Stimulated activated memory B cell treated with anti-CD40 and anti-IgM and Interleukin-4, amounts not matched to agents 10 μg/mL and 1 μg/mL and 100 μg/mL, for 72 hours (primary cell): Measurements from ENCODE around the gene ARG1.

Source experiments
- ATAC-seq: fragments of 150-1000 bp; cut with Tn5 transposase; 2 replicates; pipeline ENCODE4 v1.10.0; 2021
- H3K27ac Mint-ChIP-seq: one replicate; pipeline ENCODE4 v1.8.0; 2022; ENCODE audit warnings: mild to moderate bottlenecking, mixed read lengths
- H3K27me3 Mint-ChIP-seq: one replicate; pipeline ENCODE4 v1.8.0; 2022; ENCODE audit warnings: mixed read lengths
- H3K36me3 Mint-ChIP-seq: one replicate; pipeline ENCODE4 v1.8.0; 2022; ENCODE audit warnings: mixed read lengths
- H3K4me1 Mint-ChIP-seq: one replicate; pipeline ENCODE4 v1.8.0; 2022; ENCODE audit warnings: mixed read lengths
- H3K4me3 Mint-ChIP-seq: one replicate; pipeline ENCODE4 v1.8.0; 2022; ENCODE audit warnings: mild to moderate bottlenecking, moderate library complexity, mixed read lengths
- H3K9me3 Mint-ChIP-seq: one replicate; pipeline ENCODE4 v1.8.0; 2022; ENCODE audit warnings: mixed read lengths

ARG1 gene

GRCh38 chr6:131561925-131562707, 10.9 kb upstream of the ARG1 start:
- H3K27ac Mint-ChIP-seq: no peak overlapping the region
- H3K36me3 Mint-ChIP-seq: peaks cover 10% of the 10 kb centered on the region
- H3K27me3 Mint-ChIP-seq: no peaks in the 10 kb centered on the region
- H3K9me3 Mint-ChIP-seq: peaks cover 3% of the 10 kb centered on the region
- no peak for ATAC-seq
- H3K4me1 Mint-ChIP-seq: peaks cover 12% of the 10 kb centered on the region
- H3K4me3 Mint-ChIP-seq: no peak overlapping the region

GRCh38 chr6:131565056-131565455, 8.0 kb upstream of the ARG1 start:
- no peak for ATAC-seq
- peaks cover 15% of the 10 kb centered on the region for H3K36me3 Mint-ChIP-seq
- peaks cover 3% of the 10 kb centered on the region for H3K9me3 Mint-ChIP-seq
- no peaks in the 10 kb centered on the region for H3K27me3 Mint-ChIP-seq
- no peak overlapping the region for H3K27ac Mint-ChIP-seq
- no peak overlapping the region for H3K4me3 Mint-ChIP-seq
- peaks cover 12% of the 10 kb centered on the region for H3K4me1 Mint-ChIP-seq

- Mint-ChIP-seq H3K27ac (no peak overlapping the region), H3K9me3 (peaks cover 3% of the 10 kb centered on the region), H3K36me3 (peaks cover 41% of the 10 kb centered on the region), H3K4me1 (peaks cover 12% of the 10 kb centered on the region), H3K4me3 (no peak overlapping the region), H3K27me3 (no peaks in the 10 kb centered on the region)
- ATAC-seq: no peak
Observed at GRCh38 chr6:131568726-131569125, 4.3 kb upstream of the ARG1 start.

GRCh38 chr6:131574133-131574532, 1.1 kb downstream of the ARG1 start:
- H3K4me3 Mint-ChIP-seq: no peak overlapping the region
- H3K27ac Mint-ChIP-seq: no peak overlapping the region
- ATAC-seq: no peak
- H3K9me3 Mint-ChIP-seq: no peaks in the 10 kb centered on the region
- no peaks in the 10 kb centered on the region for H3K4me1 Mint-ChIP-seq
- H3K36me3 Mint-ChIP-seq: peaks cover 61% of the 10 kb centered on the region
- no peaks in the 10 kb centered on the region for H3K27me3 Mint-ChIP-seq

GRCh38 chr6:131574686-131575085, 1.7 kb downstream of the ARG1 start:
- Mint-ChIP-seq H3K4me1 (no peaks in the 10 kb centered on the region), H3K27ac (no peak overlapping the region), H3K9me3 (no peaks in the 10 kb centered on the region), H3K36me3 (peaks cover 61% of the 10 kb centered on the region), H3K4me3 (no peak overlapping the region), H3K27me3 (no peaks in the 10 kb centered on the region)
- ATAC-seq: no peak

GRCh38 chr6:131575834-131576478, 2.9 kb downstream of the ARG1 start:
- Mint-ChIP-seq H3K27ac (no peak overlapping the region), H3K4me3 (no peak overlapping the region), H3K9me3 (no peaks in the 10 kb centered on the region), H3K4me1 (no peaks in the 10 kb centered on the region), H3K36me3 (peaks cover 63% of the 10 kb centered on the region), H3K27me3 (no peaks in the 10 kb centered on the region)
- no peak for ATAC-seq

GRCh38 chr6:131581523-131581922, 8.5 kb downstream of the ARG1 start:
- peaks cover 54% of the 10 kb centered on the region for H3K36me3 Mint-ChIP-seq
- no peaks in the 10 kb centered on the region for H3K4me1 Mint-ChIP-seq

GRCh38 chr6:131586543-131586942, 13.5 kb downstream of the ARG1 start:
- H3K4me3 Mint-ChIP-seq: no peak overlapping the region
- H3K36me3 Mint-ChIP-seq: peaks cover 52% of the 10 kb centered on the region
- no peaks in the 10 kb centered on the region for H3K4me1 Mint-ChIP-seq
- no peak for ATAC-seq
- H3K27ac Mint-ChIP-seq: no peak overlapping the region
- no peaks in the 10 kb centered on the region for H3K9me3 Mint-ChIP-seq
- no peaks in the 10 kb centered on the region for H3K27me3 Mint-ChIP-seq

More at GRCh38 chr6:131581523-131581922, 8.5 kb downstream of the ARG1 start:
- no peak for ATAC-seq
- Mint-ChIP-seq H3K9me3 (no peaks in the 10 kb centered on the region), H3K4me3 (no peak overlapping the region), H3K27me3 (no peaks in the 10 kb centered on the region), H3K27ac (no peak overlapping the region)

- ATAC-seq: no peak
- Mint-ChIP-seq H3K4me3 (no peak overlapping the region), H3K36me3 (peaks cover 42% of the 10 kb centered on the region), H3K27ac (no peak overlapping the region), H3K4me1 (no peaks in the 10 kb centered on the region), H3K9me3 (no peaks in the 10 kb centered on the region), H3K27me3 (no peaks in the 10 kb centered on the region)
Observed at GRCh38 chr6:131587909-131588308, 14.9 kb downstream of the ARG1 start.

GRCh38 chr6:131588643-131589042, 15.6 kb downstream of the ARG1 start:
- no peak overlapping the region for H3K4me3 Mint-ChIP-seq
- ATAC-seq: no peak
- no peak overlapping the region for H3K27ac Mint-ChIP-seq
- no peaks in the 10 kb centered on the region for H3K27me3 Mint-ChIP-seq
- peaks cover 42% of the 10 kb centered on the region for H3K36me3 Mint-ChIP-seq
- H3K4me1 Mint-ChIP-seq: no peaks in the 10 kb centered on the region
- H3K9me3 Mint-ChIP-seq: no peaks in the 10 kb centered on the region

- Mint-ChIP-seq H3K4me1 (no peaks in the 10 kb centered on the region), H3K36me3 (peaks cover 50% of the 10 kb centered on the region), H3K27ac (no peak overlapping the region)
Observed at GRCh38 chr6:131592935-131593334, 19.9 kb downstream of the ARG1 start.

GRCh38 chr6:131594074-131594473, 21.0 kb downstream of the ARG1 start:
- no peak overlapping the region for H3K4me3 Mint-ChIP-seq
- H3K27me3 Mint-ChIP-seq: no peaks in the 10 kb centered on the region
- H3K36me3 Mint-ChIP-seq: peaks cover 53% of the 10 kb centered on the region
- no peaks in the 10 kb centered on the region for H3K9me3 Mint-ChIP-seq
- no peak overlapping the region for H3K27ac Mint-ChIP-seq
- no peaks in the 10 kb centered on the region for H3K4me1 Mint-ChIP-seq
- no peak for ATAC-seq

More at GRCh38 chr6:131592935-131593334, 19.9 kb downstream of the ARG1 start:
- Mint-ChIP-seq H3K4me3 (no peak overlapping the region), H3K27me3 (no peaks in the 10 kb centered on the region), H3K9me3 (no peaks in the 10 kb centered on the region)
- ATAC-seq: no peak

- ATAC-seq: no peak
- H3K27me3 Mint-ChIP-seq: no peaks in the 10 kb centered on the region
- H3K27ac Mint-ChIP-seq: no peak overlapping the region
- no peaks in the 10 kb centered on the region for H3K9me3 Mint-ChIP-seq
- peaks cover 65% of the 10 kb centered on the region for H3K36me3 Mint-ChIP-seq
- H3K4me3 Mint-ChIP-seq: no peak overlapping the region
- H3K4me1 Mint-ChIP-seq: no peaks in the 10 kb centered on the region
Observed at GRCh38 chr6:131597446-131597845, 24.4 kb downstream of the ARG1 start.

- H3K36me3 Mint-ChIP-seq: peaks cover 65% of the 10 kb centered on the region
- no peak overlapping the region for H3K4me3 Mint-ChIP-seq
- no peak overlapping the region for H3K27ac Mint-ChIP-seq
- no peak for ATAC-seq
- no peaks in the 10 kb centered on the region for H3K9me3 Mint-ChIP-seq
- no peaks in the 10 kb centered on the region for H3K4me1 Mint-ChIP-seq
- H3K27me3 Mint-ChIP-seq: no peaks in the 10 kb centered on the region
Observed at GRCh38 chr6:131600716-131601115, 27.7 kb downstream of the ARG1 start.

GRCh38 chr6:131602781-131603312, 29.8 kb downstream of the ARG1 start:
- H3K36me3 Mint-ChIP-seq: peaks cover 66% of the 10 kb centered on the region
- H3K27me3 Mint-ChIP-seq: no peaks in the 10 kb centered on the region
- no peak overlapping the region for H3K4me3 Mint-ChIP-seq
- H3K4me1 Mint-ChIP-seq: no peaks in the 10 kb centered on the region
- H3K9me3 Mint-ChIP-seq: no peaks in the 10 kb centered on the region
- H3K27ac Mint-ChIP-seq: no peak overlapping the region
- no peak for ATAC-seq
